Erythroblast (primary cell): ENCODE measurements around the gene SLC35F1.

Experiments
- GATA1 ChIP-seq: IDR thresholded peaks from 2 replicates; pipeline ENCODE4 v1.6.1; 2011; ENCODE audit warnings: low read depth, mild to moderate bottlenecking, control low read depth, low read length, moderate library complexity
- POLR2A ChIP-seq: IDR thresholded peaks from 2 replicates; pipeline ENCODE4 v1.6.1; 2011; ENCODE audit warnings: mild to moderate bottlenecking, low read length

DNA sequence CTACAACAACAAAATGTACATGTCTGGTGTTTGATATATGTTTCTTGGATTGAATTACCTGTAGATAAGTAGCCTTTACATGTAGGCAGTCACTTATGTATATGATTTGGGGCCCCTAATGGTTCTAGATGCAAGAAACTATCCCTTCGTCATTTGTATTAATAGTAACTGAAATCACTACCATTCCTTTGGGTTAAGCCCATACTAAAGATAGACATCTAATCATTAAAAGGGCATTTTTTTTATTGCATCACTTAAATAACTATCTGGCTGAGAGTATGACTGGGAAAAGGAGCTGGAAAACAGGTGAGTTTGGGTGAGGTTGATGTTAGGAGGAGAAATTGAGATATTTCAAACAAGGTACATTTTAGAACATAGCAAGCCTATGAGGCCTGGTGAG, 427.6 kb downstream of the SLC35F1 start:
- TF ChIP-seq GATA1 (no peak), POLR2A (no peak)
